HG03571 (cell line): Measurements from ENCODE around the gene CD3E.
A peak's percentile ranks its signal among the peaks of the same experiment; 100 is the strongest.

Experiments used
- ATAC-seq: cut with Tn5 transposase; IDR thresholded peaks from one replicate; pipeline ENCODE4 v1.9.1; 2021; ENCODE audit not compliant: unreplicated experiment

CD3E gene

DNA sequence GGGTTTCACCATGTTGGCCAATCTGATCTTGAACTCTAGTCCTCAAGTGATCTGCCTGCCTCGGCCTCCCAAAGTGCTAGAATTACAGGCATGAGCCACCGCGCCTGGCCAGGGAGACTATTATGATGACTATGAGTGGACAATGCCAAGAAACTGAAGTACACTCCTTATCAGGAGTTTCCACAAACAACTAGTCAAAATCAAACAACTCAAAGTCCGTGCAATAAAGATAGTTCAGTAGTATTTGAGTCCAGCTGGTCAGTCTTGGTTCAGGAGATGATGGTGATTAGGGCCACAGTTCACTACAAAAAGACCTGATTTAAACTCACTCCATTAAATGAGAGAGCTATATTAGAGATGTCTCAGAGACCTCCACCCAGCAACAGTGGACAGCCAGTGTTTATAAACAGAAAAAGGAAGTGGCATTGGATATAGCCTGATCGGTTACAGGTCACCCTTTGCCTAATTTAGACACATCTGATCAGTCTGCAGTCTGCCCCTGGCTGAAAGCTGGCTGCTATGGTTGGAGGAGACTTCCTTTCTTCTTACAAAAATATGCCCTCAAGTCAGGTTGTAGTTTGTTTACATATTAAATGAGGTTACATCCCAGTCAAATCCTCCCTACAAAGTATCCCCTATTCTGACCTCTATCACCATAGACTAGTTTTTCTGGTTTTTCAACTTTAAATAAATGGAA, 17.0 kb downstream of the CD3E start:
- no peak for ATAC-seq

- no peak for ATAC-seq
Measured at GRCh38 chr11:118322721-118323120, 18.2 kb downstream of the CD3E start.

GRCh38 chr11:118325283-118325682, 20.8 kb downstream of the CD3E start:
- no peak for ATAC-seq

- no peak for ATAC-seq
Measured at GRCh38 chr11:118328745-118329144, 24.2 kb downstream of the CD3E start.

- ATAC-seq, result no peak
Measured at GRCh38 chr11:118334745-118335144, 30.2 kb downstream of the CD3E start.

DNA sequence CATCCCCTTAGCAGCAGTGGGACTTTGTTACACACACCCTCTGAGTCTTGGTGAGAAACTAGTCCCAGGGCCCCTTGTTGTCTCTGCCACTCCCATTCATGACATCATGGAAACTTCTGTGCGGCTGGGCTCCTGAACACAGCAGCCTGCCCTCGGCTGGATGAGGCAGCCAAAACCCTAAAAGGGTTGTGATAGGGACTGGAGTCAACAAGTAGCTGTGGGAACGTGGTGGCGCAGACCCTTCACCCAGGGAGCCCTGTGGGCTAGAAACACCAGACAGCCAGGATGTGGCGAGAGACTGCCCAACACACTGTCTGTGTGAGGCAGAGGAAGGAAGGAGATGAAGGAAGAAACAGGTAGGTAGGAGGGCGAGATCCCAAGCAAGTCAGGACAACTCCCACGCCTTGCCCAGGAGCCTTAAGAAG, 34.1 kb downstream of the CD3E start:
- ATAC-seq, result no peak

DNA sequence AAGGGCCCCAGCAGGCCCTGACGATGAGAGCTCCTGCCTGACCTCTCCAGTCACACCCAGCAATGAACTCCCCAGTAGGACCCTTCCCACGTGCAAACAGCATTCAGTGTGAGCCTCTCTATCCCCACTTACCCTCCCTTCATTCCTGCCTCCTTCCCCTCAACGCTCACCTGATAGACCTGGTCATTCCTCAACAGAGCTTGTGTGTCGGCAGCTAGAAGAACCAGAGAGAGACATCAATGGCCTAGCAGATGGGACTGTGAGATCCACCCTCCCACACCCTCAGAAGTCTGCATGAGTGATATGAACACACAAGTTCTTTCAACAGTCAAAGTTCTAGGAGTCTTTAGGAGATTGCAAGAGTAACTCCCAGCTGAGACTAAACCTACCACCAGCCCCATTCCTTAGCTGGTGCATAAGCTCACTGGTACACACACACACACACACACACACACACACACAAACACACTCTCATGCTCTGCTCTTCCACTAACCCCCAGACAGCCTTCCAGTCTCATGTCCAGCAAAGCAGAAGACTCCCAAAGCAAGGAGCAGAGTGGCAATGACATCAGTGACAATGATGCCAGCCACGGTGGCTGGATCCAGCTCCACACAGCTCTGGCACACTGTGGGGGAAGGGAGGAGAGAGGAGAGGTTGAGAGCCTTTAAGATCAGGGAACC, 34.9 kb downstream of the CD3E start:
- ATAC-seq, result no peak

GRCh38 chr11:118340449-118340848, 35.9 kb downstream of the CD3E start:
- no peak for ATAC-seq

GRCh38 chr11:118341261-118341660, 36.7 kb downstream of the CD3E start:
- ATAC-seq, result no peak

GRCh38 chr11:118341815-118342489, 37.4 kb downstream of the CD3E start:
- ATAC-seq, result no peak

DNA sequence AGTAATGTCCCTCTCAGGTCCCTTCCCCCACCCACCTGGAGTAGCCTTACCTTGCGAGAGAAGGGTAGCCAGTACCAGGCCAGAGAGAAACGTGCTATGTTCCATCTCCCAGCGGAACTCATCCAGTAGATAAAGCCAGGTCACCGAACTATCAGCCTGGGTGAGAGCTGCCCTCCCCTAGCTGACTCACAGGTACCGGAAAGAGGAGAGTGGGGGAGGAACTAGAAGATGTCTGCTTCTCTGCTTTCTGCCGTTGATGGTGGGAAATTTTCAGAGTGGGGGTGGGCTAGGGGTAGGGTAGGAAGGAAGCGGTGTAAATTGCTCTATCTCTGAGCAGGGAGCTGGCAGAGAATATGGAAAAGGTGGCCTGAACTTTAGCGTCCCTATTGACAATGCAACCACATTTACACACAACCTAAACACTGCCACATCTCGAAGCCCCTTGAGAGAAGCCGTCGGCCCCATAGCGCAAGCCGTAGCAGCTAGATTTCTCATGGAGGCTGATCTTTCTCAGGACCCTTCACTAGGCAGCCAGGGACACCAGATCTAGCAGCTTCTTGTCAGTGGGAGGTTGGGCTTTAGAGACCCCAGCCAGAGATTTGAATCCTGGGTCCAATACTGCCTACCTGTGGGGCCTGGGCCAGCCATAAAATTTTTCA, 38.1 kb downstream of the CD3E start, which contains the start of gene CD3D:
CD3D (minus strand) TSS at position 203 of the 659 bp plus-strand sequence; CDS start at position 105, 98 bp downstream.
- ATAC-seq, result no peak

- ATAC-seq, result no peak
Measured at GRCh38 chr11:118343248-118343647, 38.7 kb downstream of the CD3E start.

- ATAC-seq, result no peak
Measured at GRCh38 chr11:118343981-118344515, 39.5 kb downstream of the CD3E start, which contains the start of gene CD3G. Gene CD3G, plus strand, starts transcription at chr11:118344344. Its CDS starts 80 bp downstream, at chr11:118344424.

GRCh38 chr11:118349475-118349874, 44.9 kb downstream of the CD3E start:
- ATAC-seq, result no peak

DNA sequence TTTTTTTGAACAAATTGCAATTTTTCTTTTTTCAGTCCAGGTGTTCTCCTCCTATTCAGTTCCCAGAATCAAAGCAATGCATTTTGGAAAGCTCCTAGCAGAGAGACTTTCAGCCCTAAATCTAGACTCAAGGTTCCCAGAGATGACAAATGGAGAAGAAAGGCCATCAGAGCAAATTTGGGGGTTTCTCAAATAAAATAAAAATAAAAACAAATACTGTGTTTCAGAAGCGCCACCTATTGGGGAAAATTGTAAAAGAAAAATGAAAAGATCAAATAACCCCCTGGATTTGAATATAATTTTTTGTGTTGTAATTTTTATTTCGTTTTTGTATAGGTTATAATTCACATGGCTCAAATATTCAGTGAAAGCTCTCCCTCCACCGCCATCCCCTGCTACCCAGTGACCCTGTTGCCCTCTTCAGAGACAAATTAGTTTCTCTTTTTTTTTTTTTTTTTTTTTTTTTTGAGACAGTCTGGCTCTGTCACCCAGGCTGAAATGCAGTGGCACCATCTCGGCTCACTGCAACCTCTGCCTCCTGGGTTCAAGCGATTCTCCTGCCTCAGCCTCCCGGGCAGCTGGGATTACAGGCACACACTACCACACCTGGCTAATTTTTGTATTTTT, 48.7 kb downstream of the CD3E start:
- ATAC-seq, result no peak

GRCh38 chr11:118358071-118358470, 53.5 kb downstream of the CD3E start:
- no peak for ATAC-seq

DNA sequence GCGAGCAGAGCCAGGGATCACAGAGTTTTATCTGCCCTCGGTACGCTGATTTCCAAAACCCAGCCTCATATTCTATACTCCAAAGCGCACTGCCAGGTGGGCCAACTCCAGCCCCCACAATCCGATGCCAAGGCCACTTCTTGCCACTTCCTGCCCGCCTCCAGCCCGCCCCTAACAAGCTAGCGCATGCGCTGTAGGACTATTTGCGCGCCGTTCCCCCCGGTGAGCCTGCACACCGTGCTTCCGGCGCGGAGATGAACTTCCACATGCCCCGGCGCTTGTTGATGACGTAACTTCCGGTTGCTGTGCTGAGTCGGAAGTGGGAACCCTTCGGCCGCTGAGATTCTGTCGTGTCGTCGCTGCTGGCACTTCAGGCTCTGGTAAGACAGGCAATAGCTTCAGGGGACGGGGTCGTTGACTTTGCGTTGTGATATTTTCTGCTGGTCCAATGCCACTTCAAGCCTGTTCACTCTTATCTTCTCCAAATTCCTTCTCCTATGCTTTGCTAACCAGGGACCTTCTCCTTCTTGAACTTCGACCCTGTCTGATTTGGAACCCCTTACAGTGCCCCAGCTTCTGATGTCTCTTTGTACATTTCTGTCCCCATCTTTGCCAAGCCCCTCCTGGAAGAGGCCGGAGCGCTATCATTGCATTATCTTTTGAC, 54.9 kb downstream of the CD3E start, which contains the start of gene UBE4A:
UBE4A (plus strand) TSS at position 306 of the 664 bp plus-strand sequence. CDS start 5,481 bp downstream, outside the sequence.
- peak; percentile 68 for ATAC-seq

GRCh38 chr11:118364956-118365615, 60.6 kb downstream of the CD3E start:
- no peak for ATAC-seq
